GM04504 (cell line): ENCODE data around the gene BTK.
"Not testable (repeated sequence)": the region's sequence is repeated elsewhere in the genome, so short reads cannot be mapped to it uniquely, and the experiment has no call there.

Source experiments
- DNase-seq: peaks from one replicate; pipeline ENCODE4 v3.0.0-alpha.2; 2012; ENCODE audit warnings: low read depth

Gene BTK

DNA sequence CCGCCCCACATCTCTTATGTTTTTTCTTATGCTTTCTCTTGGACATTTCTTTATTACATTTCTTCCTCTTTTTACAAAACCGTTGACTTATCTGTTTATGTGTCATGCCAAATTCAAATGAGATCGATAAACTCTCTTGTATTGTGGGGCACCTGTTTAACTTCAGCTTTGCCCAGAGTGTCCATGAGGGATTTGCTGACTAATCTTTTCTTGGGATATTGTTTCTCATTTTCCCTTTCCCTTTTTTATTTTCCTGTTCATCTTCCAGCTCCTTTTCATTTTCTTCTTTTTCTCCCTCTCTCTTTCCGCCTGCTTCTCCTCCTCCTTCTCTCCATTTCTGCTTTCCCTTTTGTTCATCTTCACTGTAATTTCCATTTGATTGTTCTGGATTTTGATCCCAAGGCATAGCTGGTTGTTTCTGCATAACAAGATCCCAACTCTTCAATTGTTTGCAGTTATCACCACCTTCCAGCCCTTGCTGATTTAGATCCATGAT, 48.2 kb downstream of the BTK start:
- no peak for DNase-seq

DNA sequence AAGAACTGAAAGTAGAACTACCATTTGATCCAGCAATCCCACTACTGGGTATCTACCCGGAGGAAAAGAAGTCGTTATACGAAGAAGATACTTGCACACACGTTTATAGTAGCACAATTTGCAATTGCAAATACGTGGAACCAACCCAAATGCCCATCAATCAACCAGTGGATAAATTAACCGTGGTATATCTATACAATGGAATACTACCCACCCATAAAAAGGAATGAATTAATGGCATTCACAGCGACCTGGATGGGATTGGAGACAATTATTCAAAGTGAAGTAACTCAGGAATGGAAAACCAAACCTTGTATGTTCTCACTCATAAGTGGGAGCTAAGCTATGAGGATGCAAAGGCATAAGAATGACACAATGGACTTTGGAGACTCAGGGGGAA, 51.7 kb downstream of the BTK start:
- not testable (repeated sequence) for DNase-seq

GRCh38 chrX:101326600-101326999, 59.4 kb downstream of the BTK start:
- DNase-seq: not testable (repeated sequence)

DNA sequence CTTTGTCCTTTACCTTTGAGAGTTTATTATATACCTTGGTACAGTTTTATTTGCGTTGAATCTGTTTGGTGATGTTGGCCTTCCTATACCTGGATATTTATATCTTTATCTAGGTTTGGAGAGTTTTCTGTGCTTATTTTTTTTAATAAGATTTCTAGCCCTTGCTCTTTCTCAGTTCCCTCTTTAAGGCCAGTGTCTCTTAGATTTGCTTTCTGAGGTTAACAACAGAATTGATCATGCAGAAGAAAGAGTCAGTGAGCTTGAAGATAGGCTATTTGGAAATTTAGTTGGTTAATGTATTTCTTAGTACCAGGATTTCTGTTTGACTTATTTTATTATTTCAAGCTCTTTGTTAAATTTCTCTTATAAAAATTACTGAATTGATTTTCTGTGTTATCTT, 82.2 kb downstream of the BTK start:
- no peak for DNase-seq
